ENCODE measurements around the gene VPS8. TPM values are rescaled to one million over a fixed set of nuclear protein-coding genes. Genes with fewer than 3 reads are reported as not detected.

Gene VPS8
- total RNA-seq, 1 experiment from 2014 or later, result 33.8 TPM

DNA sequence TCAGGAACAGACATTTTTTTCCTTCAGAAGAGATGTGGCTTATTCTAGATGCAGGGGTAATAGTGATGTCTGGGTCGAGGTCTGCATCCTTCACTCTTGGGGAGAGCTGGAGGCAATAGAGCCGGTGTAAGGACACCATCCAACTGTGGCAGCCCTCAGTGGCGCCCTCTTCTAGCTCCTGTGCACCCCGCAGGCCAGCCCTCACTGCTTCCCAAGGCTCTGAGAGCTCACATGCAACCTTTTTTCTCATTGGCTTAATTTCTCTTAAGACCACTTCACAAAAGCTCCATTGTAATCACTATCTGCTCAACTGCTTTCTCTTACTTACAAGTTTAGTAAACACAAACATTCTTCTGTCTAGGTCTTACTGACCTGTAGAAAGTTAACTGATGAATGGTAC lies 3.9 kb upstream of the VPS8 start:
- ChIA-PET CTCF (interaction anchor here (0.5 to 2.4 kb wide), 4 partner anchors 29 to 540 kb away, joined by 3 to 9 read pairs (median 3); no protein-coding TSS in a partner anchor), POLR2A (interaction anchor here (0.7 to 2.1 kb wide), 2 partner anchors 8 to 41 kb away, joined by 3 to 8 read pairs; no protein-coding TSS in a partner anchor)
- intact Hi-C loops (cut with micrococcal nuclease), result no loop called here
- Mint-ChIP-seq H3K27ac (ENCODE audit: low read depth, unreplicated experiment) (no peak overlapping the region), H3K4me1 (ENCODE audit: insufficient read depth, unreplicated experiment) (peaks cover 11% of the 10 kb centered on the region), H3K4me3 (ENCODE audit: unreplicated experiment) (no peak overlapping the region), H3K9me3 (ENCODE audit: unreplicated experiment) (no peaks in the 10 kb centered on the region), H3K36me3 (ENCODE audit: insufficient read depth, unreplicated experiment) (no peaks in the 10 kb centered on the region), H3K27me3 (ENCODE audit: insufficient read depth, unreplicated experiment) (no peaks in the 10 kb centered on the region)
- DNase-seq (ENCODE audit: unreplicated experiment), result no peak
- BruUV-seq (replicated peaks), result no TSS peak
- TF ChIP-seq, protein P1, sequence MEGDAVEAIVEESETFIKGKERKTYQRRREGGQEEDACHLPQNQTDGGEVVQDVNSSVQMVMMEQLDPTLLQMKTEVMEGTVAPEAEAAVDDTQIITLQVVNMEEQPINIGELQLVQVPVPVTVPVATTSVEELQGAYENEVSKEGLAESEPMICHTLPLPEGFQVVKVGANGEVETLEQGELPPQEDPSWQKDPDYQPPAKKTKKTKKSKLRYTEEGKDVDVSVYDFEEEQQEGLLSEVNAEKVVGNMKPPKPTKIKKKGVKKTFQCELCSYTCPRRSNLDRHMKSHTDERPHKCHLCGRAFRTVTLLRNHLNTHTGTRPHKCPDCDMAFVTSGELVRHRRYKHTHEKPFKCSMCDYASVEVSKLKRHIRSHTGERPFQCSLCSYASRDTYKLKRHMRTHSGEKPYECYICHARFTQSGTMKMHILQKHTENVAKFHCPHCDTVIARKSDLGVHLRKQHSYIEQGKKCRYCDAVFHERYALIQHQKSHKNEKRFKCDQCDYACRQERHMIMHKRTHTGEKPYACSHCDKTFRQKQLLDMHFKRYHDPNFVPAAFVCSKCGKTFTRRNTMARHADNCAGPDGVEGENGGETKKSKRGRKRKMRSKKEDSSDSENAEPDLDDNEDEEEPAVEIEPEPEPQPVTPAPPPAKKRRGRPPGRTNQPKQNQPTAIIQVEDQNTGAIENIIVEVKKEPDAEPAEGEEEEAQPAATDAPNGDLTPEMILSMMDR (IDR thresholded peaks at IDR 0.05; ENCODE audit: unreplicated experiment), result peak; percentile 35

DNA sequence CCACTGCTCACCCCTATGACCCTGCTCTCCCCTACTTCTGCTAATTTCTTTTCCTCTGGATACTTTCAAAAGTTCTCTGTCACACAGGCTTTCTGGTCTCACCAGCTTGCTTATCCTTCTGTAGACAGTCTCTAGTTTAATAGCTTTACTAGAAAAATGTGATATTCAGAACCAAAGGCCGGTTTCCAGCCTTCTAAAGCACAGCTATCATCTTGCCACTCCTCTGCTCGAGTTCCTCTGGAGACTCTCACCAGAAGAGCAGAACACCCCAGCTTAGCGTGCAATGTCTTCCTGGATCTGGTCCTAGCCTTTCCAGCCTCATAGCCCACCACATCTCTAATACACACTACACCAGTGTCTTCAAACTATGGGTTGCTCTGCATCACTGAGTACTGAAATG lies 1.8 kb upstream of the VPS8 start:
- Mint-ChIP-seq H3K27ac (ENCODE audit: low read depth, unreplicated experiment) (no peak overlapping the region), H3K4me3 (ENCODE audit: unreplicated experiment) (no peak overlapping the region), H3K4me1 (ENCODE audit: insufficient read depth, unreplicated experiment) (peaks cover 15% of the 10 kb centered on the region), H3K9me3 (ENCODE audit: unreplicated experiment) (no peaks in the 10 kb centered on the region), H3K36me3 (ENCODE audit: insufficient read depth, unreplicated experiment) (no peaks in the 10 kb centered on the region), H3K27me3 (ENCODE audit: insufficient read depth, unreplicated experiment) (no peaks in the 10 kb centered on the region)
- intact Hi-C loops (cut with micrococcal nuclease), result no loop called here
- CTCF ChIA-PET, result interaction anchor here (0.5 to 1.3 kb wide), 3 partner anchors 12 to 405 kb away, joined by 3 to 5 read pairs (median 3); partner anchors contain the start of gene EPHB3
- TF ChIP-seq, protein P1 (IDR thresholded peaks at IDR 0.05; ENCODE audit: unreplicated experiment), result no peak
- no TSS peak for BruUV-seq (replicated peaks)
- POLR2A ChIA-PET, result interaction anchor here (1.6 to 2.3 kb wide), 2 partner anchors 9 to 249 kb away, joined by 4 to 7 read pairs; partner anchors contain the start of gene EPHB3
- DNase-seq (ENCODE audit: unreplicated experiment), result no peak

DNA sequence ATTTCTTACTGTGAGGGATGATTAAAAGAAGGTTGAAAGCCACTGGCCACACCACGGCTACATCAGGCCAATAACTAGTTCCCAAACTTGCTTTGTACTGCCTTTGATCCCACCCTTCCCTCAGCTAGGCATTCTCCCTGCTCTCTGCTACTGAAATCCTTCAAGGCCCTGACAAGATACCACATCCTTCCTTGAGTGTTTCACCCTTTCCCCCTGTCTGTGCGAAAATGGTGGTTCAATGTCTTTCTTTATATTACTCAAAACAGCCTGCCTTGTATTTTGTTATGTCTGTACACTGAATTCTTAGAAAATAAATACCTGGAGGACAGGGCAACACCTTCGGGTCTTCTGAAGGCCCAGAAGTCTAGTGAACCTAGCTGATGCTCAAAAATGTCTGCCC lies 932 bp upstream of the VPS8 start:
- Mint-ChIP-seq H3K27me3 (ENCODE audit: insufficient read depth, unreplicated experiment) (no peaks in the 10 kb centered on the region), H3K27ac (ENCODE audit: low read depth, unreplicated experiment) (no peak overlapping the region), H3K36me3 (ENCODE audit: insufficient read depth, unreplicated experiment) (no peaks in the 10 kb centered on the region), H3K9me3 (ENCODE audit: unreplicated experiment) (no peaks in the 10 kb centered on the region), H3K4me3 (ENCODE audit: unreplicated experiment) (no peak overlapping the region), H3K4me1 (ENCODE audit: insufficient read depth, unreplicated experiment) (peaks cover 8% of the 10 kb centered on the region)
- intact Hi-C loops (cut with micrococcal nuclease), result no loop called here
- POLR2A ChIA-PET, result interaction anchor here (0.7 to 2.3 kb wide), 7 partner anchors 8 to 805 kb away, joined by 3 to 7 read pairs (median 4); partner anchors contain the start of gene EPHB3
- TF ChIP-seq, protein P1 (IDR thresholded peaks at IDR 0.05; ENCODE audit: unreplicated experiment), result no peak
- CTCF ChIA-PET, result interaction anchor here (0.8 to 1.3 kb wide), 4 partner anchors 7 to 250 kb away, joined by 3 to 6 read pairs (median 4); partner anchors contain the start of gene EPHB3
- DNase-seq (ENCODE audit: unreplicated experiment), result no peak
- BruUV-seq (replicated peaks), result no TSS peak

DNA sequence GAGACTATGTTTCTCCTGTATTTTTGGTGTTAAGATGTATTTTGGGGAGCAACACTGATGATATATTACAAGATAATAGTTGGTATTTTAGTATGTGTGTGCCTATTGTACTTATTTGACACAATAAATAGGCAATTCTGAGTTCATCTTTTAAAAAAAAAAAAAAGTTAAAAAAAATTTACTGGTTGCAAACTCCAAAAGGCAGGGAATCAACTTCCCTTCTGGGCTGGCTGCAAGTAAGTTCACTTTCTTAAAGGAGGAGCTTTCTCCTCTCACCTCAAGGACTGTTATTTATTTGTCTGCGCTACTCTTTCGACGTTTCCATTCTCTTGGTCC lies 335 bp upstream of the VPS8 start:
- CTCF ChIA-PET, result interaction anchor here (0.6 to 1.3 kb wide), 6 partner anchors 8 to 250 kb away, joined by 3 to 6 read pairs (median 4); partner anchors contain the start of gene EPHB3
- no TSS peak for BruUV-seq (replicated peaks)

More for the DNA sequence above, 335 bp upstream of the VPS8 start:
- Mint-ChIP-seq H3K9me3 (ENCODE audit: unreplicated experiment) (no peaks in the 10 kb centered on the region), H3K27ac (ENCODE audit: low read depth, unreplicated experiment) (peak overlapping the region; percentile 36), H3K36me3 (ENCODE audit: insufficient read depth, unreplicated experiment) (peaks cover under 1% of the 10 kb centered on the region), H3K4me3 (ENCODE audit: unreplicated experiment) (peak overlapping the region; percentile 81), H3K27me3 (ENCODE audit: insufficient read depth, unreplicated experiment) (no peaks in the 10 kb centered on the region), H3K4me1 (ENCODE audit: insufficient read depth, unreplicated experiment) (peaks cover 8% of the 10 kb centered on the region)
- POLR2A ChIA-PET, result interaction anchor here (0.6 to 2.3 kb wide), 9 partner anchors 8 to 1952 kb away, joined by 3 to 7 read pairs (median 3); no protein-coding TSS in a partner anchor
- intact Hi-C loops (cut with micrococcal nuclease), result no loop called here
- TF ChIP-seq, protein P1 (IDR thresholded peaks at IDR 0.05; ENCODE audit: unreplicated experiment), result no peak
- no peak for DNase-seq (ENCODE audit: unreplicated experiment)
